K562 (cell line): Measurements from ENCODE around the gene UBE2M. TPM values are rescaled to one million over a fixed set of nuclear protein-coding genes. Genes with fewer than 3 reads are reported as not detected.

Source experiments
- KLF1 ChIP-seq: fragments of 450-650 bp; IDR thresholded peaks from 2 replicates; pipeline ENCODE4 v1.6.1; 2016; ENCODE audit warnings: missing genetic modification characterization, missing compliant biosample characterization
- MTA3 ChIP-seq: fragments of 450-650 bp; formaldehyde crosslinking; IDR thresholded peaks from 2 replicates; pipeline ENCODE4 v1.6.1; 2017; ENCODE audit warnings: mild to moderate bottlenecking, borderline replicate concordance
- NCOR1 ChIP-seq: fragments of 450-650 bp; IDR thresholded peaks from 2 replicates; pipeline ENCODE4 v1.6.1; 2016; ENCODE audit warnings: mild to moderate bottlenecking, moderate library complexity
- RFX5 ChIP-seq: IDR thresholded peaks from 2 replicates; pipeline ENCODE4 v1.6.1; 2011; ENCODE audit warnings: low read depth, mild to moderate bottlenecking, improper control_type of control experiment, low read length
- SIN3B ChIP-seq: fragments of 450-650 bp; IDR thresholded peaks from 2 replicates; pipeline ENCODE4 v1.6.1; 2017; ENCODE audit warnings: low read depth, mild to moderate bottlenecking, moderate library complexity
- THAP12 ChIP-seq: fragments of 250-450 bp; sonication (Bioruptor Pico); IDR thresholded peaks from 2 replicates; pipeline ENCODE4 v1.9.0; 2021; ENCODE audit warnings: mild to moderate bottlenecking, inconsistent platforms
- YBX1 ChIP-seq: fragments of 450-650 bp; IDR thresholded peaks from 2 replicates; pipeline ENCODE4 v1.7.1; 2016; ENCODE audit warnings: mild to moderate bottlenecking
- ZNF134 ChIP-seq: fragments of 250-450 bp; sonication (Bioruptor Pico); conservative IDR thresholded peaks from 2 replicates; pipeline ENCODE4 v1.4.0; 2020
- ZZZ3 ChIP-seq: fragments of 450-650 bp; IDR thresholded peaks from 2 replicates; pipeline ENCODE4 v1.6.1; 2016; ENCODE audit warnings: antibody characterized with exemption, mild to moderate bottlenecking, moderate library complexity
- polyA plus RNA-seq, 8 experiments: library from polyadenylated mRNA; depleted of rRNA in 4 of 8; stranded (reverse) in 5 of 8; unstranded in 3 of 8; fragments of >200 nt; fragmentation: Nextera tagmentation in 2 of 8; fragmentation: Illumina TruSeq in 1 of 8; extraction: Ambion mirVana in 2 of 8; extraction: Trizol in 1 of 8; gene quantifications; 2 replicates each; pipeline versions ENCODE4 v1.2.1 to v1.2.3, GENCODE V29; 2011 to 2014; ENCODE audit warnings: inconsistent platforms in 1 of 8, missing spikeins in 1 of 8
- total RNA-seq, 7 experiments: library from RNA; depleted of rRNA in 6 of 7; stranded (reverse); fragments of >200 nt in 6 of 7; fragmentation: Illumina TruSeq in 2 of 7; extraction: Trizol in 2 of 7; gene quantifications; 2 replicates each; pipeline versions ENCODE4 v1.2.1 to v1.2.3, GENCODE V29; 2011 to 2021; ENCODE audit warnings: low replicate concordance in 1 of 7
- TF ChIP-seq, protein P1 (sequence below): sonication (generic); formaldehyde crosslinking; IDR thresholded peaks from 2 replicates; pipeline ENCODE4 v1.8.0; 2022; ENCODE audit warnings: mild to moderate bottlenecking, missing genetic modification reagents
- TF ChIP-seq, protein P2 (sequence below): fragments of 250-450 bp; sonication (Bioruptor Pico); IDR thresholded peaks from 2 replicates; pipeline ENCODE4 v1.8.0; 2021; ENCODE audit warnings: mild to moderate bottlenecking, moderate library complexity

UBE2M gene
- total and polyA plus RNA-seq, 9 of the 15 experiments (the other 6 are each of a cell fraction or from before 2014, with no cell fraction given): 0.92 to 163 (median 85.7) TPM

DNA sequence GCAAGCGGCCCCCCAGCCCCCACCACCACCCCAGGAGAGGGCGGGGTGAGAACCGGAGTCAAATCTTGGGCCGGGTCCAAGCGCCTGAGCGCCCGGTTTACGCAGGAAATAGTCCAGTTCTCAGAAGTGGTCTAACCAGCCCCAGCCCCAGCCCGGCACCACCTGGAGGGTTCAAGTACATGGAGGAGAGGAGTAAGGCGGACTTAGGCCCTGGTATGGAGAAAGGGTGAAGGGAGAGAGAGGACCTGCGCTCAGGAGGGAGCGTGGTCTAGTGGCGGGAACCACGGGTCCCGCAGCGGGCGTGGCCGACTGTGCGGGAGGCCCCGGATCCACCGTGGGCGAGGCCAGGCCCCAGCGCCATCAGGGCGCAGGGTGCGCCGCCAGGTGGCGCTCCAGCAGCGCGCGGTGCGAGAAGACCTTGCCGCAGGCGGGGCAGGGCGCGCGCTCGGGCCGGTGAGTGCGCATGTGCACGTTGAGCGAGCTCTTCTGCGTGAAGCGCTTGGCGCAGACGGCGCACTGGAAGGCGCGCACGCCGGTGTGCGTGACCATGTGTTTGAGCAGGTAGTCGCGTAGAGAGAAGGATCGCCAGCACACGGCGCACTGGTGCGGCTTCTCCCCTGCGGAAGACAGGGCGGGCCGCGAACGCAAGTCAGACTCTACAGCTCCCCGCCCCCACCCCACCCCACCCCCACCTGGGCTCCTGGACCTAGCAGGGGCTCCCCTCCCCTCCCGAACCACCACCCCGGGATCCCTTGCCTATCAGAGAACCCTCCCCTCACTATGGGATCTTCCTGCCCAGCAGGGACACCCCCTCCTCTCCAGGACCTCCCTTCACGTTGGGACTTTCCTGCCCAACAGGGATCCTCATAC, 44.5 kb downstream of the UBE2M start (continued):
- TF ChIP-seq THAP12 (CRISPR knock-in tag): peak; percentile 74; the same call in 1 of the 2 replicates
- TF ChIP-seq NCOR1: 0 out of 2 replicates have a peak, but pooled peaks have one; percentile 22
- no peak for TF ChIP-seq KLF1 (tag)
- no peak for TF ChIP-seq YBX1
- TF ChIP-seq, protein P1, sequence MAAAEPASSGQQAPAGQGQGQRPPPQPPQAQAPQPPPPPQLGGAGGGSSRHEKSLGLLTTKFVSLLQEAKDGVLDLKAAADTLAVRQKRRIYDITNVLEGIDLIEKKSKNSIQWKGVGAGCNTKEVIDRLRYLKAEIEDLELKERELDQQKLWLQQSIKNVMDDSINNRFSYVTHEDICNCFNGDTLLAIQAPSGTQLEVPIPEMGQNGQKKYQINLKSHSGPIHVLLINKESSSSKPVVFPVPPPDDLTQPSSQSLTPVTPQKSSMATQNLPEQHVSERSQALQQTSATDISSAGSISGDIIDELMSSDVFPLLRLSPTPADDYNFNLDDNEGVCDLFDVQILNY (CRISPR knock-in tag): 0 out of 2 replicates have a peak, but pooled peaks have one; percentile 29
- peak; percentile 25; the same call in 1 of the 2 replicates for TF ChIP-seq SIN3B
- TF ChIP-seq, protein P2, sequence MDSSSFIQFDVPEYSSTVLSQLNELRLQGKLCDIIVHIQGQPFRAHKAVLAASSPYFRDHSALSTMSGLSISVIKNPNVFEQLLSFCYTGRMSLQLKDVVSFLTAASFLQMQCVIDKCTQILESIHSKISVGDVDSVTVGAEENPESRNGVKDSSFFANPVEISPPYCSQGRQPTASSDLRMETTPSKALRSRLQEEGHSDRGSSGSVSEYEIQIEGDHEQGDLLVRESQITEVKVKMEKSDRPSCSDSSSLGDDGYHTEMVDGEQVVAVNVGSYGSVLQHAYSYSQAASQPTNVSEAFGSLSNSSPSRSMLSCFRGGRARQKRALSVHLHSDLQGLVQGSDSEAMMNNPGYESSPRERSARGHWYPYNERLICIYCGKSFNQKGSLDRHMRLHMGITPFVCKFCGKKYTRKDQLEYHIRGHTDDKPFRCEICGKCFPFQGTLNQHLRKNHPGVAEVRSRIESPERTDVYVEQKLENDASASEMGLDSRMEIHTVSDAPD (CRISPR knock-in tag): no peak
- no peak for TF ChIP-seq ZNF134 (CRISPR knock-in tag)
- no peak for TF ChIP-seq ZZZ3
- no peak for TF ChIP-seq RFX5
- TF ChIP-seq MTA3: peak; percentile 90; the same call in 1 of the 2 replicates
- TF ChIP-seq, all 486 proteins: peak for 122
